GM23338 (cell line): ENCODE results near the gene PRPF18. TPM values are rescaled to one million over a fixed set of nuclear protein-coding genes. Genes with fewer than 3 reads are reported as not detected.

Experiments
- ATAC-seq: fragments of 200-7000 bp; cut with Tn5 transposase; 3 replicates; pipeline ENCODE4 v1.9.1; 2020
- DNase-seq: peaks from one replicate; pipeline ENCODE4 v3.0.0-alpha.2; 2015; ENCODE audit warnings: low spot score
- H2AFZ ChIP-seq: fragments of 200-600 bp; sonication (generic); 2 replicates; pipeline ENCODE4 v1.8.0; 2016; ENCODE audit warnings: antibody characterized with exemption, mild to moderate bottlenecking, moderate library complexity
- H3F3A ChIP-seq: fragments of 200-600 bp; sonication (generic); replicated peaks from 2 replicates; pipeline ENCODE4 v1.8.0; 2017; ENCODE audit warnings: antibody characterized with exemption, mixed run types, low read depth
- H3K27ac ChIP-seq: fragments of 200-600 bp; sonication (generic); 2 replicates; pipeline ENCODE4 v1.6.1; 2016; ENCODE audit warnings: low read depth
- H3K27me3 ChIP-seq: fragments of 200-600 bp; sonication (generic); 2 replicates; pipeline ENCODE4 v1.8.0; 2016; ENCODE audit warnings: mild to moderate bottlenecking, mixed run types, moderate library complexity; ENCODE audit not compliant: insufficient read depth
- H3K36me3 ChIP-seq: fragments of 200-600 bp; sonication (generic); 2 replicates; pipeline ENCODE4 v1.8.0; 2016; ENCODE audit warnings: mild to moderate bottlenecking; ENCODE audit not compliant: insufficient read depth
- H3K4me1 ChIP-seq: fragments of 200-600 bp; sonication (generic); 2 replicates; pipeline ENCODE4 v1.8.0; 2016; ENCODE audit warnings: mild to moderate bottlenecking, moderate library complexity; ENCODE audit not compliant: insufficient read depth
- H3K4me2 ChIP-seq: fragments of 200-600 bp; sonication (generic); 2 replicates; pipeline ENCODE4 v1.7.1; 2017; ENCODE audit warnings: mixed run types
- H3K4me3 ChIP-seq: fragments of 200-600 bp; sonication (generic); 2 replicates; pipeline ENCODE4 v1.6.1; 2016; ENCODE audit warnings: mixed run types
- H3K79me2 ChIP-seq: fragments of 200-600 bp; sonication (generic); replicated peaks from 2 replicates; pipeline ENCODE4 v1.8.0; 2017; ENCODE audit warnings: mild to moderate bottlenecking; ENCODE audit not compliant: insufficient read depth
- H3K9me2 ChIP-seq: fragments of 200-600 bp; sonication (generic); 2 replicates; pipeline ENCODE4 v1.8.0; 2017; ENCODE audit not compliant: insufficient read depth
- H4K20me1 ChIP-seq: fragments of 200-600 bp; sonication (generic); replicated peaks from 2 replicates; pipeline ENCODE4 v1.8.0; 2017; ENCODE audit warnings: mild to moderate bottlenecking; ENCODE audit not compliant: insufficient read depth
- H3K27ac Mint-ChIP-seq: 2 replicates; pipeline ENCODE4 v1.8.0; 2020; ENCODE audit warnings: inconsistent platforms, mild to moderate bottlenecking, moderate library complexity, mixed read lengths
- H3K27me3 Mint-ChIP-seq: 3 replicates; pipeline ENCODE4 v1.8.0; 2022; ENCODE audit warnings: low read depth, mild to moderate bottlenecking, moderate library complexity, mixed read lengths, inconsistent platforms; ENCODE audit not compliant: insufficient read depth, poor library complexity
- H3K36me3 Mint-ChIP-seq: 3 replicates; pipeline ENCODE4 v1.8.0; 2021; ENCODE audit warnings: low read depth, mild to moderate bottlenecking, inconsistent platforms, moderate library complexity, mixed read lengths
- H3K4me1 Mint-ChIP-seq: 3 replicates; pipeline ENCODE4 v1.8.0; 2020; ENCODE audit warnings: mild to moderate bottlenecking, inconsistent platforms, mixed read lengths
- H3K4me3 Mint-ChIP-seq: 3 replicates; pipeline ENCODE4 v1.8.0; 2021; ENCODE audit warnings: moderate library complexity, mild to moderate bottlenecking, inconsistent platforms, mixed read lengths
- H3K9me3 Mint-ChIP-seq: 3 replicates; pipeline ENCODE4 v1.8.0; 2020; ENCODE audit warnings: moderate library complexity, mild to moderate bottlenecking, inconsistent platforms, mixed read lengths
- CTCF ChIP-seq, 2 experiments: fragments of 200-600 bp in 1 of 2; sonication (generic) in 1 of 2; conservative IDR thresholded peaks; 2 replicates each; pipeline versions ENCODE4 v1.5.1 to v1.6.1; 2016 to 2017; ENCODE audit warnings: antibody characterized with exemption in 2 of 2, low read depth in 2 of 2, mild to moderate bottlenecking in 2 of 2, moderate library complexity in 1 of 2
- POLR2AphosphoS5 ChIP-seq: IDR thresholded peaks from 2 replicates; pipeline ENCODE4 v1.6.1; 2016; ENCODE audit warnings: antibody characterized with exemption, low read depth
- ZNF114 ChIP-seq: fragments of 250-450 bp; sonication (Bioruptor Pico); IDR thresholded peaks from 2 replicates; pipeline ENCODE4 v1.5.0; 2020; ENCODE audit warnings: mild to moderate bottlenecking, moderate library complexity
- ZNF462 ChIP-seq: fragments of 250-450 bp; sonication (Bioruptor Pico); IDR thresholded peaks from 2 replicates; pipeline ENCODE4 v1.5.0; 2020; ENCODE audit warnings: mild to moderate bottlenecking, moderate library complexity
- polyA plus RNA-seq: library from polyadenylated mRNA; unstranded; fragments of >200 nt; fragmentation: Nextera tagmentation; extraction: Ambion mirVana; gene quantifications from 2 replicates; pipeline ENCODE4 v1.2.1, GENCODE V29; 2016
- total RNA-seq: library from RNA; depleted of rRNA; stranded (reverse); fragments of >200 nt; shearing (Covaris generic); gene quantifications from 2 replicates; pipeline ENCODE4 v1.2.3, GENCODE V29; 2014

The PRPF18 gene
- total and polyA plus RNA-seq, 2 experiments from 2014 or later, result 15.1 to 17.2 TPM

GRCh38 chr10:13659887-13660550 lies 73.3 kb downstream of the PRPF18 start:
- Histone ChIP-seq H4K20me1 (no peaks in the 10 kb centered on the region), H3K27me3 (no peaks in the 10 kb centered on the region), H3K4me2 (no peak overlapping the region), H3K4me3 (no peak overlapping the region), H3K36me3 (0 out of 2 replicates have a peak, but pooled peaks cover 2% of the 10 kb centered on the region), H3K9me2 (no peaks in the 10 kb centered on the region), H3K27ac (no peak overlapping the region), H2AFZ (no peak overlapping the region), H3K79me2 (no peaks in the 10 kb centered on the region), H3K4me1 (no peaks in the 10 kb centered on the region; the same call in 1 of the 2 replicates), H3F3A (no peaks in the 10 kb centered on the region)
- DNase-seq, result peak; percentile 66
- Mint-ChIP-seq H3K9me3 (no peaks in the 10 kb centered on the region), H3K4me1 (peaks cover 14% of the 10 kb centered on the region; the same call in 2 of the 3 replicates), H3K4me3 (no peak overlapping the region), H3K27me3 (peaks cover 12% of the 10 kb centered on the region), H3K36me3 (peaks cover 37% of the 10 kb centered on the region), H3K27ac (peak overlapping the region; percentile 59)
- ATAC-seq, result peak; percentile 52
- TF ChIP-seq CTCF (conservative IDR thresholded peaks at IDR 0.05; ENCODE audit: low read depth in 2 of 2) (peak; percentile 96 to 100), ZNF462 (no peak)

GRCh38 chr10:13660551-13660920 lies 73.8 kb downstream of the PRPF18 start:
- H3K79me2 ChIP-seq, result no peaks in the 10 kb centered on the region
- H3K36me3 ChIP-seq, result 0 out of 2 replicates have a peak, but pooled peaks cover 7% of the 10 kb centered on the region
- H2AFZ ChIP-seq, result no peak overlapping the region
- Mint-ChIP-seq H3K4me1 (peaks cover 14% of the 10 kb centered on the region; the same call in 2 of the 3 replicates), H3K4me3 (no peak overlapping the region), H3K9me3 (no peaks in the 10 kb centered on the region), H3K27me3 (peaks cover 12% of the 10 kb centered on the region), H3K27ac (peak overlapping the region; percentile 59; the same call in 1 of the 2 replicates), H3K36me3 (peaks cover 42% of the 10 kb centered on the region)
- ATAC-seq (no peak; the same call in 2 of the 3 replicates), DNase-seq (no peak)
- H3F3A ChIP-seq, result no peaks in the 10 kb centered on the region
- TF ChIP-seq ZNF114 (CRISPR knock-in tag) (no peak), POLR2AphosphoS5 (no peak)
- no peaks in the 10 kb centered on the region for H3K9me2 ChIP-seq
- H3K27me3 ChIP-seq, result no peaks in the 10 kb centered on the region
- H3K4me1 ChIP-seq, result no peaks in the 10 kb centered on the region; the same call in 1 of the 2 replicates
- H4K20me1 ChIP-seq, result no peaks in the 10 kb centered on the region
- no peak overlapping the region for H3K27ac ChIP-seq
- H3K4me2 ChIP-seq, result no peak overlapping the region
- H3K4me3 ChIP-seq, result no peak overlapping the region
